Fibroblast of the conjunctiva (primary cell): ENCODE data around the gene SRP68.
"Not testable (repeated sequence)": the region's sequence is repeated elsewhere in the genome, so short reads cannot be mapped to it uniquely, and the experiment has no call there.

ENCODE experiments used
- DNase-seq: peaks from one replicate; pipeline ENCODE4 v3.0.0-alpha.2; 2010; ENCODE audit warnings: low read depth

Gene SRP68

DNA sequence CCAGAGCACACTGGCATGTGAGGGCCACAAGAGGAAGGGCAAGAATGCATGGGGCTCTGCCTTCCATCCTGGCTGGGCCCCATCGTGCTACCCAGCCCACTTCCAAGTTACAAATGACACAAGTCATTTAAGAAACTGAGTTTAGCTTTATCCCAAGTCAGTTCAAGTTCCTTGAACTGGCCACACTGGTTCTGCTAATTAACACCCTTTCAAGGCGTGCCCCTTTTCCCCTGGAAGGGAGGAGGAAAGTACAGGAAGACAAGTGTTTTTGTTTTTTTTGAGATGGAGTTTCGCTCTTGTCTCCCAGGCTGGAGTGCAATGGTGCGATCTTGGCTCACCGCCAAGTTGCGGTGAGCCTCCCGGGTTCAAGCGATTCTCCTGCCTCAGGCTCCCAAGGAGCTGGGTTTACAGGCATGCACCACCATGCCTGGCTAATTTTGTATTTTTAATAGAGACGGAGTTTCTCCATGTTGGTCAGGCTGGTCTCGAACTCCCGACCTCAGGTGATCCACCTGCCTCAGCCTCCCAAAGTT is 27.8 kb downstream of the SRP68 start:
- not testable (repeated sequence) for DNase-seq

DNA sequence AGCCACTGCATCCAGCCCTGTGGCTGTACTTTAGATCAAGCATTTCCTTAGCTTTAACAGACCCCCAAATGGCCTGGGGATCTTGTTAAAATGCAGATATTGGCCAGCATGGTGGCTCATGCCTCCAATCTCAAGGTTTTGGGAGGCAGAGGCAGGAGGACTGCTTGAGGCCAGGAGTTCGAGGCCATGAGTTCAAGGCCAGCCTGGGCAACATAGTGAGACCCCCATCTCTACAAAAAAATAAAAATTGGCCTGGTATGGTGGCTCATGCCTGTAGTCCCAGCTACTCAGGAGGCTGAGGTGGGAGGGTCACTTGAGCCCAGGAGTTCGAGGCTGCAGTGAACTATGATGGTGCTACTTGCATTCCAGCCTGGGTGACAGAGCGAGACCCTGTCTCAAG is 29.4 kb downstream of the SRP68 start:
- DNase-seq = not testable (repeated sequence)

DNA sequence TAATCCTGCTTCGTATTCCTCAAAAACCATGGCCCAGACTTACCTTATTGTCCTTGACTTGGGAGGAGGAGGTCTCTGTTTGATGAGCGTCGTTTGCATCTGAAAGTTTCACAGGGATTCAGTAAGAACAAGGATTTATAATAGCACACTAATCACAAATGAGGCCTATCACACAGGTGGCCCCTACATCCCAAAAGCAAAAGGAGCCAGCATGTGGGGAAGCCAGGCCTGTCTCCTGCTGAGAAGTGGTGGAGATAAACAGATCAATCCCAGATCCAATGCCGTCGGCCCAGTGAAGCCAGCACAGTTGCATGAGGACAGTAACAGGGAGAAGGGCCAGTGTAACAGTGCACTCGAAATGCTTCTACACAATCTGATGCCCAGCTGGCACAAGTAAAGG is 31.9 kb downstream of the SRP68 start:
- no peak for DNase-seq

DNA sequence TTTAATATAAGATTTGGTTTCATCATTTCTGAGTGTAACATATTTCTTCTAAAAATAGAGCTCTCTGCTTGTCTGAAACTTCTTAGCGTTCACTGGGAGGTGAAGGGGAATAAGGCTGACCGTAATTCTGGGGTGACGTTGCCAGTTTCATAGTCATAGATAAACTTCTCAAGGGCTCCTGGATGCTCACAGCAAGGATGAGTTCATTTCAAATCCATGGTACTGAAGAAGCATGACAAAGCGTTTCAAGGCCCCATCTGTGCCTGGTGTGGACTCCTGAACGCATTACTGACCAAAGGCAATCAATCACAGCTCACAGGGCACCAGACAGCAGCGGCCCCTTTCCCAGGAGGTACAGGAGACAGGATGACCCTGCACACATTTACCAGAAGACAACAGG is 33.2 kb downstream of the SRP68 start:
- no peak for DNase-seq

DNA sequence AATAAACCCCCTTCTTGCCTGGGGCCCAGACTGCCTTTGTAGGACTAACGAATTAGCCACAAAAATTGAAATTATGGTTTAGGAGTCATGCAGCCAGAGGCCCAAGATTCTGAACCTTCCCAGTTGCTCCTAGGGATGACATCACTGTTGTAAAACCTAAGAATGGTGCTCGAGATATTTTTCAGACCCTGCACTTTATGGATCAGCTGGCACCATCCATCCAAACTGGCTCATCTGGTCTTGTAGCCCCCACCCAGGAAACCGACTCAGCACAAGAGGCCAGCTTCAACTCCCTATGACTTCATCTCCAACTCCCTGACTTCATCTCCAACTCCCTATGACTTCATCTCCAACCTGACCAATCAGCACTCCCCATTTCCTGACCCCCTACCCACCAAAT is 34.3 kb downstream of the SRP68 start:
- DNase-seq = no peak

DNA sequence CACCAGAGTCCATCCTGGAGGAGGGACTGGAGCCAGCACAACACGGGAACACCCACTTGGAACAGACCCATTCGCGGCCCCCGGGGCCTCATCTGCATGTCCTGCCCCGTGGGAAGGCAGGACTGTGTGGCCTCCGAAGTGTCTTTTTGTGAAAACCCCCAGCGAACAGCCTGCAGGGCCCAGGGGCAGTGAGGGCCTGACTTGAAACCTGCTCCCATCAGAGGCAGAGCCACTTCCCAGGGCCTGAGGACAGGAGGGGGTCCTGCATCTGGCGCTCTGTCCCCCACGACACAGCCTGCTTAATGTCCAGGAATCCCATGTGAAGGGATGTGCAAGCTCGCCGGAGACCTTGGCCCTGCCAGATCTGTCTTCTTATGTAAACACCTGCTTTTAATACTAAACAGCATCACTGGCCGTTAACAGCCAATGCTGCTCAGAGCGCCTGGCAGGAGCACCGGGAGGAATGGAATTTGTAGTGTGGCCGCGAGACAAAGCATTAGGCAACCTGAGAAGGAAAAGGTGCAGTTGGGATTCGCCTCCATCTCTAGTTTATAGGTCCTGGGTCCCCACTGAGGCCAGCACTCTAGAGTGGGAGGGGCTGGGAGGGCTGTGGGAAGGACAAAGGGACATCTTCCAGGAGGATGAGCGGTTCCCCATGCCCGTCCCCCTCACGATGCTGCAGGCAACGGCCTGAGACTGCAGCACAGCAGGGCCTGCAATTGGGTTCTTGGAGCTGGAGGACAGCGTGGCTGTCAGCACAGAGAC is 35.6 kb downstream of the SRP68 start:
- DNase-seq = no peak

DNA sequence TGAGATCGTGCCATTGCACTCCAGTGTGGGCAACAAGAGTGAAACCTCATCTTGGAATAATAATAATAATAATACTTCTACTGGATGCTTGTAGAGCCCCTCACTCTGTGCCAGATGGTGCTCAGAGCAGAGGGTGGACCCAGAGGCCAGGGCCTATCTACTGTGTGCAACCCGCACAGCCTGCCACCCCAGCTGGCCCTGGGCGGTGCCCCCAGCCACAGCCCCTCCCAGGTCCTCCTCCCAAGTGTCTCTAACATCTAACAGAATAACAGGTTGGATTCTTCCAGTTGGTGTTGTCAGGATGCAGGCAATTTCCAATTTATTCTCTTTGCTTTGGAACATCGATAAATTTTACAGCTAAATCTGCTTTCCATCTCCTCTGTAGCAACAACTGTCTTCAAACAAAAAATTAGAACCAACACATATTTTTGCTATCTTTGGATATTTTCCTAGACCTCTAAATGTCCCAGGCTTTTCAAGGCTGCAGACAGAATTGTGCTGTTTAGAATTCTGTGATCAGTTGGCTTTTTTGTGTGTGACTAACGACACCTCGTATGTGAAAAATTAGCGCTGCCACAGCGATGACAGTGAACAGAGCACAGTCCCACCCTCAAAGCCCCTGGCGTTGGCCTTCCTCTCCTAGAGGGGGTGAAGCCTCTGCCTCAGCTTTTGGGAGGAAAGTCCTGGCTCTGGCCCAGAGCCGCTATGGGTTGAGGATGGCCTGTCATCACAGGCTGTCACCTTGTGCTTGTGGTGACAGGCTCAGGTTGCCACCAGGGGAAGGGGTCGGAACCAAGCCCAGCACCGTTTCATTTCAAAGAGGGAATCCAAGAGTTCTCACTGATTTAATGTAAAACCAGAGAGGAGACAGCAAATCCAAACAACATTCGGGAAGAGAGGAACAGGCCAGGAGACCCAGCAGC is 37.6 kb downstream of the SRP68 start:
- no peak for DNase-seq

DNA sequence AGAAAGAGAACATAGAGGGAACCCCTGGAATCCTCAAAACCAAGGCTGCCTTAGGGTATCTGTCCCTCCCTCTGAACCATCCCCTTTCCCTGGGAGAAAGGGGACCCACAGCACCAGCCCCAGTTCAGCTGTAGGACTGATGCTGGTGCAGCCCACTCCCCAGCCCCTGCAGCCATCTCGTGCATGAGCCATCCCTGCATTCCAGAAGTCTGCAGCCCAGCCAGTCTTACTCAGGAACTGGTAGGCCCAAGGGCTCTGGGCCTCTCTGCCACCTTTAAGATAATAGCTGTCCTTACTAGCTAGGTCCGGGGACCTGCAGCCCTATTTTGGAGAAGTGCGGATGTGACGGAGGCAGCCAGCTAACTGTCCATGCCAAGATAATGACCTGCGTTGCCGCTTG is 39.2 kb downstream of the SRP68 start:
- DNase-seq = no peak

DNA sequence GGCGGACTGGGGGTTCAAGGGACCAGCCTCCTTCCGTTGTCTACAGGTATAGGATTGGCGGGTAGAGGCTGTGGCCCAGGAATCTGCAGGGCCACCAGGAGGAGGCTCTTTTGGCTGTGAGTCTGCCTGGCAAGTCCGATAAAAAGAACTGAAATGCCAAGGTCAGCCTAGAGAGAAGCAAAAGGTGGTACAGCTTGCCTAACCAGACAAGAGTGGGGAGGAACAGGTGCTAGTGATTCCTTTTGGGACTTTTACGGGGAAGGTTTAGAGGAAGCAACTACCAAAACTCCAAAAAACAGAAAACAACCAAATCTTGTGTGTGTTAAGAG is 39.6 kb downstream of the SRP68 start:
- DNase-seq = no peak

DNA sequence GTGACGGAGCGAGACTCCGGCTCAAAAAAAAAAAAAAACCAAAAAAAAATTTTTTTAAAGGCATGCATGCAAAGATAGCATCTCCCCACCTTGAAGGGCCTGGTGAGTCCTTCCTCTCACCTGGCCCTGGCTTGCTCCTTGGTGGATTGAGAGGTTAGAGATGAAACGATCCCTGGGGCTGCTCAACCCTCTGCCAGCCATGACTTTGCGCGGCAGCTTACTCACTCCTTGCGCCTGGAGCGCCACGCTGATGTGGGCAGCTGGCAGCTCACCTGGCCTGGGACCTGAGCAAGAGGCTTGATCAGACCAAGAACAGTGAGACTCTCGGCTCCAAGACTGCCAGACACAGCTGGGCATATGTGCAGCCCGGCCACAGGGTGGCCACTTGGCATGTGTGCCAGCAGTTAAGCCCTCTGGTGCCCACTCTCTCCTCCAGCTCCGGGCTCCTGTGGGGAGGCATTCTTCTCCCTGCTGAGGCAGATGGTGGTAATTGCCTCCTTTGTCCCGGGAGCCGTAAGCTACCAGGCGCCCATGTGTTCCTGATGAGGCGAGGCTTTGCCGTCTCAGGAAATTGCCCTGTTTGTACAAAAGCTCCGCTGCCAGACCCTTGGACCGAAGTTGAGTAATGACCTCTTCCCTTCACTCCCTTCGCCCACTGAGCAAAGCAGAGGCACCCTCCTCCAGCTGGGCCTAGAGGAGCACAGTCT is 40.1 kb downstream of the SRP68 start:
- DNase-seq = no peak

DNA sequence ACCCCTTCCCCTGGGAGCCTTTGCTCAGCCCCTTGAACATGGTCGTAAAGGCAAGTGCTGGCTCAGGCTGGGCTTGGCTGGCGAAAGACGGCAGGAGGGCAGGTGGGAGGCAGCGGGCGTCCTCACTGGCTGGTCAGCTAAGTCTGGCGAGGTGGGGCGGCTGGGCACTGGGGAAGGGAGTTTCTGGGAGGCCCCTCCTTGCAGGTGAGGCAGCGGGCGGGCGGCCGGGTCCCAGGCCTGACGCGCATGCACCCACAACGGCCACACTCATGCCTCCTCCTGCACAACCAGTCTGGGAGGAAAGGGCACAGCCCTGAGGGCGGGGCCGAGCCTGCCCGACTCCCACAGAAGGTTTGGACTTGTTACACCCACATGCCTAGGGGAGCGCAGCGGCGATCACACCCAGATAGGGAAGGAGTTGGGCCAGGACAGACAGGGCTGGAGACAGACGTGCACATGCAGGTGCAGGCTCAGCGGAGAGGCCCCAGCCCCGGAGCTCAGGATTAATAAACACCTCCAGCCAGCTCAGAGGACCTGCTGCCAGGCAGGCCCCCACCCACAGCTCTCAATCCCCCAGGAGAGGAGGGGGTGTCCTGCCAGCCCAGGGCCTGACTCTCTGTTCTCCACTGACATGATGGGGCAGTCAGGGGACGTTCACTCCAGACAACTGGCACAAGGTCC is 45.0 kb downstream of the SRP68 start, which contains the start of gene EVPL:
EVPL (minus strand) TSS at position 148 of the 681 bp plus-strand sequence; CDS start at position 40, 108 bp downstream.
- no peak for DNase-seq

DNA sequence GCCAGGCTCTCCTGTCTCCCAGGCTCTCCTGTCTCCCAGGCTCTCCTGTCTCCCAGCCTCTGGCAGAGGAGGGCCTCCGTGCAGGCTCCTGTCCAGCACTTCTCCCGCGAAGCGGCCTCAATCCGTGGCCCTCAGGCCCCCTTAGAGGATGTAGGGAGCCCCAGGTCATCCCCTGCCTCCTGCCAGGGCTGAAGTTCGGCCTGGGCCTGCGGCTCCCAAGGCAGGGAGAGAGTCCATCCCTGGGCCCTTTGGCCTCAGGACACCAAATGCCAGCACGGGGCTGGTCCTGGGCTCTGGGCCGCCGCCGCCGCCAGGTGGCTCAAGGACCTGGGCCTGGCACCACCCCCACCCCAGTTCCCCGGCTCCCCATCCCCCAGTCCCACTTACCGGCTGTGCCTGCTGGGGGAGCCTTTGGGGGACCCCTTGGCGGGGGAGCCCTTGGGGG is 45.6 kb downstream of the SRP68 start:
- no peak for DNase-seq

DNA sequence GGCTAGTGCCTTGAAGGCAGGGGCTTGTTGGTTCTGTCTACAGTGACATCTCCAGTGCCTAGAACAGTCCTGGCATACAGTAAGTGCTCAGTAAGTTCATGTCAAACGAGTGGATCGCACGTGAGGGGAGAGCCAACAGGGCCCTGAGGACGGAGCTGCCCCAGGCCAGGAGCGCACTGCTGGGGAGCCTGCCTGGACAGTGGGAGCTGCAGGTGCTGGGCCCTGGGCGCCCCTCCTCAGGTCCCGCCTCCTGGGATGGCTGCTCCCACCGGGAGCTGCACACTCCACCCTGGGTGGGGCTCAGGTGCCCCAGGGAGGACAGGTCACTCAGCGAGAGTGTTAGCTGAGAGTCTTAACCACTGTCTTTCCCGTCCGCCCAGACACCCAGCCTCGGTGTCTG is 47.0 kb downstream of the SRP68 start:
- DNase-seq = no peak

DNA sequence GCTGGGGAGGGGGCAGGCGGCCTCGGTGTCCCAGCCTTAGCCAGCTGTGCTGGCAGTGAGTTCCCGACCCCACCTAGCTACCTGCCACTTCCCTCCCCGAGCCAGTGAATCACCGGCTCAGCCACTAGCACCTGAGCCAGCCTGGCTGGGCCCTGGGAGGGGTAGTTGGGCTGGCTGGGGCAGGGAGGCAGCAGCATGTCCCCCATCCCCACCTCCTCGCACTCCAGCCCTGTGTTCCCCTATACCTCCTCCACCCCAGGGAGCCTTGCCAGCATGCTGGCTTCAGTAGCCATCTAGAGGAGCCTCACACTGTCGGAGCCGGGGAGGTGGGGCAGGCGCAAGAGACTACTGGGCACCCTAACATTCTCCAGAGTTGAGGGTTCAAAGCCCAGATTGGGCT is 48.0 kb downstream of the SRP68 start:
- no peak for DNase-seq

DNA sequence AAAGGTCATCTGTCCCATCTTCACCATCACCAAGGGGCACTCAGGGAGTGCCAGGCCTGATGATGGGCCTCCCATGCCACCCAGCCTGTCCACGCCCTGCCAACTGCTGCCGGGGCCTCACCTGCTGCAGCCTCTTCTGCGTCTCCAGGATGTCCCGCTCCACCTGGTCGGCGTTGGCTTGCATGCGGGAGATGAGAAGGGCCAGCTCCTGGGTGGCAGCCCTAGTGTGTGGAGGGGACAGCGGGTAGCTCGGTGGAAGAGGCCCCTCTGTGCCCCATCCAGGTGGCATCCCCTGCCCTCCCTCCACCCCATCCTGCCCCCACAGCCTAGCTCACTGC is 48.4 kb downstream of the SRP68 start:
- no peak for DNase-seq

DNA sequence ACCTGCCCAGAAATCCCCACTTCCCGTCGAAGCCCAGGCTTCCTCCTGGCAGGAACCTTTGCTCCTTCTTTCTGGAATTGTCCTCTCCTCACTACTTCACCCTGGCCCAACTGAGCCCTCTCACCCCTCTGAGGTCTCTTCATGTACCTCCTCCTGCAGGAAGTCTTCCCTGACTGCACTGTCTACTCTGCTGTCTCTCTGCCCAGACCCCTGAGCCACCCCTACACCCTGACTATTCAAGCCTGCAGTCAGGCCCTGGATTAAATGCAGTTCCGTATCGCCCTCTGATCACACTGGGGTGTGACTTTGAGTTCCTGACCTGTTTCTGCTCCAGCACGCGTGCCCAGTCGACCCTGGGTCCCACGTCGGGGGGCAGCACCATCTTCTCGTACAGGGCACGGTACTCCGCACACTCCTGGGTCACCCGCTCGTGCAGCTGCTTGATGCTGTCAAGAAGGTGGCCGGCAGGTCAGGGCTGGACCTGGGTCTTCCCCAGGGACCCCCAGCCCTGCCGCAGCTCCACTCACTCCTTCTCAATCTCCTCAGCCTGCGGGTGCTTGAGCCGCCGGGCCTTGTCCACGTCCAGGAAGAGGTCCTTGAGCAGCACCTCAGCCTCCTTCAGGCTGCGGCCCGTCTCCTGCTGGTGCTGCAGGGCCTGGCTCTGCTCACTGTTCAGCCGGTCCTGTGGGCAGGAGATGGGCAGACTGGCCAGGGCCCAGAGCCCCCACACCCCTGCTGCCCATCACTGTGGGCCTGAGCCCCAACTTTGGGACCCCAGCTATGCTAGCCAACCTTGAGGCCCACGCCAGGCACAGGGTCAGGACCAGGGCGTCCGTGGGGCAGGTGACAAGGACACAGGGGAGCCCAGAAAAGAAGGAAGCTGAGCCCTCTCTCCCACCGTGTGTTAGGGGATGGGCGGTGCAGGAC is 49.1 kb downstream of the SRP68 start:
- no peak for DNase-seq

DNA sequence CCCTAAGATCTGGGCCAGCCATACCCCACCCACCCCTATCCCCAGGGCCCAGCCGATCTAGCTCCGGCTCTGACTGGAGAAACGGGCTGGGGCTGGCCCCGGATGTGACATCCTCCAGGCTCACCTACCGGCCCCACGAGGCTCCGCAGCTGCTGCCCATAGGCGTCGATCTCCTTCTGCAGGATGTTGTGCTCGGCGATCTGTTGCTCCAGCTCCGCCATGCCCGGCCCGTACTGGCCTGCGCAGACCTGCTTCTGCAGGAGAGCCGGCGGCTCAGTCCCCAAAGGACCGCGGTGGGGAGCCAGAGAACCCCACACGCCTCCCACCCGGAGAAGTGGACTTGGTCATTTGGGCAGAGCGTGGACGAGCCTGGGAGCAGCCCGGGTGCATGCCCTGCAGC is 50.0 kb downstream of the SRP68 start:
- DNase-seq = no peak

DNA sequence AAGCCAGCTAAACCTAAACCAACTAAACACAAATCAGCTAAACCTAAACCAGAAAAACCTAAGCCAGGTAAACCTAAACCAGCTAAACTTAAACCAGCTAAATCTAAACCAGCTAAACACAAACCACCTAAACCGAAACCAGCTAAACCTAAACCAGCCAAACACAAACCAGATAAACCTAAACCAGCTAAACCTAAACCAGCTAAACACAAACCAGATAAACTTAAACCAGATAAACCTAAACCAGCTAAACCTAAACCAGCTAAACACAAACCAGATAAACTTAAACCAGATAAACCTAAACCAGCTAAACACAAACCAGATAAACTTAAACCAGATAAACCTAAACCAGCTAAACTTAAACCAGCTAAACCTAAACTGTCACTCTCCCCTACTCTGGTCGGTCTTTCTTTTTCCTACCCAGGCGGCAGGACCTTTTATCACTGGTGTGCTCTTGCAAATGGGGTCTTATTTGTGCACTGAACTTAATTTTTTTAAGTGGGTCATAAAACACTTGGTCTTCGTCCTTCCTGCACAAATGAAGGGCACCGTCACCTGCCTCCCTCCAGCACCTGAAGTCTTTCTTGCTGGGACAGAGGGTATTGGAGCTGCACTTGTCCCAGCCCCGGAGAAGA is 52.4 kb downstream of the SRP68 start:
- DNase-seq = no peak

DNA sequence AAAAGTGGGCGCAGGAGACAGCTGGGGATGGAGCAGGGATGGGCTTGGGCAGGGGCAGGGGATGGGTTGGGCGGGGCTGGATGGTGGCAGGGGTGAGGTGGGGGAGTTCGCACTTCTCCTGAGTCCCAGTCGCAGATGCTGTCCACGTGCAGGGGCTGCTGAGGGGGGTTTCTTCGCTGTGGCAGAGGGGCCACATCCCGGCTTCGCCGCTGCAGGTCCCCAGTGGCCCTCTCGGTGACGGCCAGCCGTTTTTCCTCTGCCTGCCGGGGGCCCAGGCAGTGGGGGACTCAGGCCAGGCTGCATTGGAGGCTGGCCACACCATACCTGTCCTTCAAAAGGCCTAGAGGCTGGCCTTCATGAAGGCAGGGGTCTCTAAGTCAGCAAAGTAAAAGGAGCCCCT is 53.5 kb downstream of the SRP68 start:
- no peak for DNase-seq

DNA sequence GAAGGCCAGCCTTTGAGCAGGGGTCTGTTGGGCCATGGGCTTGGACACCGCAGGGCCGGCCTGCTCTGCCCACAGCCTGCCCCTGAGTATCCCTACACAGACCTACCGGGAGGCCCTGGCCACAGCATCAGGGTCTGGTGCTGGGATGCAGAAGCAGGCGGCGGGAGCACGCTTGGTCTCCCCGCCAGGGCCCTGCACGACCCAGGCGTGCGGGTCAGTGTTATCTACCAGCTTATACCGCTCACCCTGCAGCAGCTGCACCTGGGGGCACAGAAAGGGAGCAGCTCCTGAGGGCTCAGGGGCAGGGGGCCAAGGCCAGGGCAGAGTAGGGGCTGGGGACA is 54.0 kb downstream of the SRP68 start:
- no peak for DNase-seq
